ENCODE data around the gene GRIN3B. TPM values are rescaled to one million over a fixed set of nuclear protein-coding genes. Genes with fewer than 3 reads are reported as not detected.
A peak's percentile ranks its signal among the peaks of the same experiment; 100 is the strongest.

Gene GRIN3B
- total RNA-seq, 1 experiment from 2014 or later, result 0.11 TPM

GRCh38 chr19:994516-994915 lies 5.7 kb upstream of the GRIN3B start:
- Histone ChIP-seq H3K27me3 (ENCODE audit: insufficient read depth, low read depth) (peaks cover 23% of the 10 kb centered on the region), H3K79me2 (ENCODE audit: low read depth) (no peaks in the 10 kb centered on the region), H3K4me3 (no peak overlapping the region), H3K9me3 (ENCODE audit: insufficient read depth, low read depth) (no peaks in the 10 kb centered on the region), H3F3A (ENCODE audit: insufficient read depth, low read depth) (peaks cover 59% of the 10 kb centered on the region; the same call in 1 of the 2 replicates), H3K27ac (no peak overlapping the region), H4K20me1 (ENCODE audit: insufficient read depth) (peaks cover 36% of the 10 kb centered on the region), H2AFZ (no peak overlapping the region), H3K9me2 (ENCODE audit: insufficient read depth) (no peaks in the 10 kb centered on the region), H3K4me1 (replicated peaks; ENCODE audit: insufficient read depth) (peaks cover 28% of the 10 kb centered on the region), H3K36me3 (ENCODE audit: low read depth) (no peaks in the 10 kb centered on the region), H3K4me2 (no peak overlapping the region)
- ChIA-PET POLR2A (ENCODE audit: unreplicated experiment) (no interaction called here), CTCF (interaction anchor here (0.6 kb wide), 1 partner anchor 54 kb away, joined by 4 read pairs; no protein-coding TSS in a partner anchor)
- intact Hi-C loops (cut with micrococcal nuclease; ENCODE audit: unreplicated experiment), result no loop called here
- no TSS peak for BruUV-seq (replicated peaks)
- no peak for DNase-seq
- TF ChIP-seq CTCF (conservative IDR thresholded peaks at IDR 0.05) (no peak), EZH2 (IDR thresholded peaks at IDR 0.05; ENCODE audit: low read depth) (no peak)

- no TSS peak for BruUV-seq (replicated peaks)
- peak; percentile 75 to 98 for DNase-seq
Measured at GRCh38 chr19:995051-995827, 5.0 kb upstream of the GRIN3B start.

More at GRCh38 chr19:995051-995827, 5.0 kb upstream of the GRIN3B start:
- peak overlapping the region; percentile 76 for H3K4me2 ChIP-seq
- peaks cover 23% of the 10 kb centered on the region for H3K27me3 ChIP-seq (ENCODE audit: insufficient read depth, low read depth)
- H3K27ac ChIP-seq, result no peak overlapping the region
- H3K4me3 ChIP-seq, result no peak overlapping the region
- POLR2A ChIA-PET (ENCODE audit: unreplicated experiment), result interaction anchor here (0.6 kb wide), 1 partner anchor 202 kb away, joined by 4 read pairs; no protein-coding TSS in a partner anchor
- H2AFZ ChIP-seq, result no peak overlapping the region
- CTCF ChIA-PET, result interaction anchor here (0.6 kb wide), 1 partner anchor 55 kb away, joined by 4 read pairs; no protein-coding TSS in a partner anchor
- no peaks in the 10 kb centered on the region for H3K79me2 ChIP-seq (ENCODE audit: low read depth)
- peaks cover 59% of the 10 kb centered on the region; the same call in 1 of the 2 replicates for H3F3A ChIP-seq (ENCODE audit: insufficient read depth, low read depth)
- H4K20me1 ChIP-seq (ENCODE audit: insufficient read depth), result peaks cover 36% of the 10 kb centered on the region
- H3K9me2 ChIP-seq (ENCODE audit: insufficient read depth), result no peaks in the 10 kb centered on the region
- TF ChIP-seq EZH2 (IDR thresholded peaks at IDR 0.05; ENCODE audit: low read depth) (no peak), CTCF (conservative IDR thresholded peaks at IDR 0.05) (no peak)
- H3K4me1 ChIP-seq (replicated peaks; ENCODE audit: insufficient read depth), result peaks cover 28% of the 10 kb centered on the region
- no peaks in the 10 kb centered on the region for H3K9me3 ChIP-seq (ENCODE audit: insufficient read depth, low read depth)
- intact Hi-C loops (cut with micrococcal nuclease; ENCODE audit: unreplicated experiment), result no loop called here
- H3K36me3 ChIP-seq (ENCODE audit: low read depth), result no peaks in the 10 kb centered on the region

Data from PC-9 (cell line).